ENCODE measurements around the gene TRAPPC3. TPM values are rescaled to one million over a fixed set of nuclear protein-coding genes. Genes with fewer than 3 reads are reported as not detected.

Gene TRAPPC3
- polyA plus RNA-seq, 1 donor (not counting 4 experiments of a cell fraction or from before 2014, with no cell fraction given): 173 TPM

DNA sequence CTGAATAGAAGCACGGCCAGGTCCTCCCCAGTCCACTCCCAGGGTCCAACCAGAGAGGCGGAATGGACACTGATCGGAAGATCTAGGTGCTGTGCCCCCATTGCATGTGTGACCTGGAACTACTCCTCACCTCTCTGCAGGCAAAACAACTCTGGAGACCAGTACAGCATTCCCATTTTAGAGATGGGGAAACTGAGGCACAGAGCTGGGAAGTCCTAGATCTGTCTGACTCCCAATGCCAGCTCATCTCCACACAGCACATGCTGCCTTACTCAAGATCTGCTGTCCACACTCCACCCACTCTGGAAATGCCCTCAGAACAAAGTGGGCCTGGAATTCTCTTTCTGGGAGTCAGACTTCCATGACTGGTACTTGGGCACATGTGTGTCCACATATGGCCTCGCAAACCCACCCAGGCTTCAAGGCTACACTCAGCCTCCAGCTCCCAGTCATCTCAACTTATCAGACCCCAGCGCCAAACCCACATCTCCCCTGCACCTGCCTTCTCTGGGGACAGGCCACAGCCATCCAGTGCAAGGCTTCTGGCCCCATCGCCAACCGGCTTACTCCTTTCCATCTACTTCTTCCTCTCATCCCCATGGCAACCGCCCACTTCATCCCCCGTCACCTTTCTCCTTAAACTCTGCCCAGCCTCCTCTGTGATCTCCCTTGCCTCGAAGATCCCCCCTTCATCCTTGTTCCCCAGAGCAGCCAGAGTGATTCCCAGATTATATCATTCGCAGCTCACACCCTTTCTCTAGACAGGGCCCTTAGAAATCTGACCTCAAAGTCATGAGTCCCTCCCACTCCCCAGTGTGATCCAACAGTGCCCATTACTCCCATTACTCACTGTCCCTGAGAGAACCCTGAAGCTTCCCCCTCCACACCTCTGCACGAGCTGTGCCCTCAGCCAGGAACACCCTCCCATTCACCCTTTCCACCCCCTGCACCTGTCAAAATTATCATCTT lies 26.9 kb downstream of the TRAPPC3 start:
- no peaks in the 10 kb centered on the region for H3K9me1 ChIP-seq (ENCODE audit: control insufficient read depth, extremely low read depth, insufficient read depth, low read length)
- no peaks in the 10 kb centered on the region for H3K9me3 ChIP-seq (ENCODE audit: control insufficient read depth, low read depth, low read length)
- peaks cover 28% of the 10 kb centered on the region for H3K27me3 ChIP-seq (ENCODE audit: control insufficient read depth, extremely low read depth, insufficient read depth, low read length)
- peaks cover 4% of the 10 kb centered on the region for H3K4me1 ChIP-seq (ENCODE audit: control insufficient read depth, extremely low read depth, insufficient read depth, low read length)
- H4K20me1 ChIP-seq (ENCODE audit: control insufficient read depth, extremely low read depth, insufficient read depth, low read length): no peaks in the 10 kb centered on the region
- no peak overlapping the region for H3K27ac ChIP-seq (ENCODE audit: control insufficient read depth, insufficient read depth, low read length)
- H3K4me2 ChIP-seq (ENCODE audit: control insufficient read depth, extremely low read depth, insufficient read depth, low read depth, low read length): no peak overlapping the region
- H3K9ac ChIP-seq (ENCODE audit: control insufficient read depth, extremely low read depth, insufficient read depth, low read length): no peak overlapping the region
- FAIRE-seq (no peak), DNase-seq (ENCODE audit: low read depth, low spot score) (no peak)
- dilution Hi-C loops (cut with MboI; ENCODE audit: extremely low pct_ligation_motif_present, low sequenced_read_pairs): no loop called here
- H2AFZ ChIP-seq (ENCODE audit: control insufficient read depth, low read length): no peak overlapping the region
- TF ChIP-seq EZH2 (IDR thresholded peaks at IDR 0.05; ENCODE audit: low read length): no peak
- TF ChIP-seq CTCF (optimal IDR thresholded peaks at IDR 0.05 in 1 of 3, IDR thresholded peaks at IDR 0.05 in 1 of 3, conservative IDR thresholded peaks at IDR 0.05 in 1 of 3; ENCODE audit: extremely low read depth in 1 of 3, insufficient read depth in 2 of 3, low read length in 3 of 3): no peak
- no peaks in the 10 kb centered on the region for H3K36me3 ChIP-seq (ENCODE audit: control insufficient read depth in 2 of 2, extremely low read depth in 1 of 2, insufficient read depth in 2 of 2, low read length in 2 of 2)
- H3K4me3 ChIP-seq (ENCODE audit: control insufficient read depth in 2 of 3, extremely low read depth in 1 of 3, insufficient read depth in 2 of 3, low read depth in 1 of 3, low read length in 3 of 3): no peak overlapping the region
- H3K79me2 ChIP-seq (ENCODE audit: control insufficient read depth, insufficient read depth, low read length): no peaks in the 10 kb centered on the region

- Histone ChIP-seq H3K27ac (ENCODE audit: control insufficient read depth, insufficient read depth, low read length) (no peak overlapping the region), H2AFZ (ENCODE audit: control insufficient read depth, low read length) (no peak overlapping the region), H4K20me1 (ENCODE audit: control insufficient read depth, extremely low read depth, insufficient read depth, low read length) (no peaks in the 10 kb centered on the region), H3K4me3 (ENCODE audit: control insufficient read depth in 2 of 3, extremely low read depth in 1 of 3, insufficient read depth in 2 of 3, low read depth in 1 of 3, low read length in 3 of 3) (no peak overlapping the region), H3K9me1 (ENCODE audit: control insufficient read depth, extremely low read depth, insufficient read depth, low read length) (no peaks in the 10 kb centered on the region), H3K4me1 (ENCODE audit: control insufficient read depth, extremely low read depth, insufficient read depth, low read length) (no peaks in the 10 kb centered on the region), H3K79me2 (ENCODE audit: control insufficient read depth, insufficient read depth, low read length) (no peaks in the 10 kb centered on the region), H3K27me3 (ENCODE audit: control insufficient read depth, extremely low read depth, insufficient read depth, low read length) (peaks cover 17% of the 10 kb centered on the region), H3K9ac (ENCODE audit: control insufficient read depth, extremely low read depth, insufficient read depth, low read length) (no peak overlapping the region), H3K4me2 (ENCODE audit: control insufficient read depth, extremely low read depth, insufficient read depth, low read depth, low read length) (no peak overlapping the region), H3K36me3 (ENCODE audit: control insufficient read depth in 2 of 2, extremely low read depth in 1 of 2, insufficient read depth in 2 of 2, low read length in 2 of 2) (no peaks in the 10 kb centered on the region), H3K9me3 (ENCODE audit: control insufficient read depth, low read depth, low read length) (no peaks in the 10 kb centered on the region)
- FAIRE-seq: no peak
- DNase-seq (ENCODE audit: low read depth, low spot score): no peak
- dilution Hi-C loops (cut with MboI; ENCODE audit: extremely low pct_ligation_motif_present, low sequenced_read_pairs): no loop called here
- TF ChIP-seq CTCF (optimal IDR thresholded peaks at IDR 0.05 in 1 of 3, IDR thresholded peaks at IDR 0.05 in 1 of 3, conservative IDR thresholded peaks at IDR 0.05 in 1 of 3; ENCODE audit: extremely low read depth in 1 of 3, insufficient read depth in 2 of 3, low read length in 3 of 3): no peak
- TF ChIP-seq EZH2 (IDR thresholded peaks at IDR 0.05; ENCODE audit: low read length): no peak
Measured at GRCh38 chr1:36119456-36119855, 29.8 kb downstream of the TRAPPC3 start.

Data from keratinocyte (primary cell).